Ishikawa (cell line): ENCODE measurements around the gene FOXL2NB.
A peak's percentile ranks its signal among the peaks of the same experiment; 100 is the strongest.

Source experiments
- CEBPB ChIP-seq: IDR thresholded peaks from 2 replicates; pipeline ENCODE4 v1.6.1; 2012
- CREB1 ChIP-seq: IDR thresholded peaks from 2 replicates; pipeline ENCODE4 v1.6.1; 2012; ENCODE audit warnings: low read depth
- EGR1 ChIP-seq: IDR thresholded peaks from 2 replicates; pipeline ENCODE4 v1.6.1; 2012
- EP300 ChIP-seq: IDR thresholded peaks from 2 replicates; pipeline ENCODE4 v1.6.1; 2012; ENCODE audit warnings: borderline replicate concordance
- FOXM1 ChIP-seq: IDR thresholded peaks from 2 replicates; pipeline ENCODE4 v1.6.1; 2012; ENCODE audit warnings: low read depth, borderline replicate concordance
- MAX ChIP-seq: IDR thresholded peaks from 2 replicates; pipeline ENCODE4 v1.6.1; 2012
- NFIC ChIP-seq: IDR thresholded peaks from 2 replicates; pipeline ENCODE4 v1.6.1; 2012
- RAD21 ChIP-seq: IDR thresholded peaks from 2 replicates; pipeline ENCODE4 v1.6.1; 2012; ENCODE audit warnings: low read depth
- REST ChIP-seq: IDR thresholded peaks from 2 replicates; pipeline ENCODE4 v1.6.1; 2012; ENCODE audit warnings: low read depth, mild to moderate bottlenecking
- TAF1 ChIP-seq: IDR thresholded peaks from 2 replicates; pipeline ENCODE4 v1.6.1; 2012; ENCODE audit warnings: low read depth, mild to moderate bottlenecking
- TCF12 ChIP-seq: IDR thresholded peaks from 2 replicates; pipeline ENCODE4 v1.6.1; 2012; ENCODE audit warnings: low read depth
- TEAD4 ChIP-seq: IDR thresholded peaks from 2 replicates; pipeline ENCODE4 v1.6.1; 2012
- USF1 ChIP-seq: IDR thresholded peaks from 2 replicates; pipeline ENCODE4 v1.6.1; 2012
- YY1 ChIP-seq: IDR thresholded peaks from 2 replicates; pipeline ENCODE4 v1.6.1; 2012; ENCODE audit warnings: low read depth
- ZBTB7A ChIP-seq: IDR thresholded peaks from 2 replicates; pipeline ENCODE4 v1.6.1; 2012; ENCODE audit warnings: low read depth

Gene FOXL2NB

GRCh38 chr3:138944654-138944928, 2.4 kb upstream of the FOXL2NB start:
- TF ChIP-seq USF1 (no peak), TEAD4 (no peak), ZBTB7A (no peak), YY1 (no peak), EP300 (no peak), CREB1 (no peak), FOXM1 (no peak), RAD21 (no peak), TCF12 (no peak), MAX (no peak), TAF1 (no peak), EGR1 (no peak), REST (no peak), NFIC (no peak), CEBPB (no peak)

GRCh38 chr3:138944929-138945708, 1.9 kb upstream of the FOXL2NB start:
- TF ChIP-seq REST (no peak), TCF12 (no peak), EGR1 (no peak), FOXM1 (no peak), YY1 (no peak), TEAD4 (no peak), MAX (no peak), NFIC (no peak), EP300 (no peak), USF1 (no peak), RAD21 (no peak), CEBPB (no peak), TAF1 (no peak), CREB1 (no peak), ZBTB7A (no peak)

GRCh38 chr3:138945709-138946662, 1.0 kb upstream of the FOXL2NB start:
- TF ChIP-seq REST (no peak), NFIC (no peak), YY1 (0 out of 2 replicates have a peak, but pooled peaks have one; percentile 9), CREB1 (no peak), EP300 (no peak), USF1 (no peak), RAD21 (no peak), TEAD4 (no peak), CEBPB (no peak), TAF1 (no peak), MAX (peak; percentile 70), EGR1 (no peak)
